Astrocyte (in vitro differentiated cells and primary cell): ENCODE data around the gene PDF. TPM values are rescaled to one million over a fixed set of nuclear protein-coding genes. Genes with fewer than 3 reads are reported as not detected.
"Not testable (repeated sequence)": the region's sequence is repeated elsewhere in the genome, so short reads cannot be mapped to it uniquely, and the experiment has no call there.

Source experiments
- DNase-seq: peaks from one replicate; pipeline ENCODE4 v3.0.0-alpha.2; 2010; ENCODE audit warnings: low read depth
- FAIRE-seq: peaks from 2 replicates; lab custom pipeline; 2011; peaks lifted over from hg19 to GRCh38; lab: Jason Lieb, UNC
- H2AFZ ChIP-seq: 2 replicates; pipeline ENCODE4 v1.6.0; 2012; ENCODE audit warnings: low read depth, low read length, inconsistent platforms
- H3K27ac ChIP-seq: 2 replicates; pipeline ENCODE4 v1.5.1; 2011; ENCODE audit warnings: low read depth, low read length, inconsistent platforms
- H3K27me3 ChIP-seq: 2 replicates; pipeline ENCODE4 v1.6.0; 2011; ENCODE audit warnings: low read length, inconsistent platforms; ENCODE audit not compliant: insufficient read depth
- H3K36me3 ChIP-seq: 2 replicates; pipeline ENCODE4 v1.5.1; 2011; ENCODE audit warnings: low read length, inconsistent platforms; ENCODE audit not compliant: insufficient read depth
- H3K4me1 ChIP-seq: 2 replicates; pipeline ENCODE4 v1.5.1; 2011; ENCODE audit warnings: low read length, inconsistent platforms; ENCODE audit not compliant: insufficient read depth
- H3K4me2 ChIP-seq: 2 replicates; pipeline ENCODE4 v1.6.0; 2012; ENCODE audit warnings: low read length, inconsistent platforms
- H3K4me3 ChIP-seq: 2 replicates; pipeline ENCODE4 v1.5.1; 2011; ENCODE audit warnings: low read depth, mild to moderate bottlenecking, low read length, inconsistent platforms; ENCODE audit not compliant: insufficient read depth
- H3K79me2 ChIP-seq: 2 replicates; pipeline ENCODE4 v1.6.0; 2012; ENCODE audit warnings: mild to moderate bottlenecking, low read length, inconsistent platforms; ENCODE audit not compliant: insufficient read depth
- H3K9ac ChIP-seq: 2 replicates; pipeline ENCODE4 v1.6.0; 2012; ENCODE audit warnings: mild to moderate bottlenecking, low read length, inconsistent platforms
- H3K9me3 ChIP-seq: 2 replicates; pipeline ENCODE4 v1.5.1; 2012; ENCODE audit warnings: low read depth, mild to moderate bottlenecking, low read length, inconsistent platforms; ENCODE audit not compliant: insufficient read depth
- H4K20me1 ChIP-seq: 2 replicates; pipeline ENCODE4 v1.6.0; 2012; ENCODE audit warnings: low read length, inconsistent platforms; ENCODE audit not compliant: insufficient read depth
- H3K27ac Mint-ChIP-seq: one replicate; pipeline ENCODE4 v1.8.0; 2021; ENCODE audit warnings: mild to moderate bottlenecking, mixed read lengths; ENCODE audit not compliant: unreplicated experiment
- H3K27me3 Mint-ChIP-seq: one replicate; pipeline ENCODE4 v1.8.0; 2021; ENCODE audit warnings: low read depth, mixed read lengths; ENCODE audit not compliant: unreplicated experiment
- H3K36me3 Mint-ChIP-seq: one replicate; pipeline ENCODE4 v1.8.0; 2021; ENCODE audit warnings: low read depth, mixed read lengths; ENCODE audit not compliant: unreplicated experiment
- H3K4me1 Mint-ChIP-seq: one replicate; pipeline ENCODE4 v1.8.0; 2021; ENCODE audit warnings: low read depth, mixed read lengths; ENCODE audit not compliant: unreplicated experiment
- H3K4me3 Mint-ChIP-seq: one replicate; pipeline ENCODE4 v1.8.0; 2021; ENCODE audit warnings: mild to moderate bottlenecking, moderate library complexity, mixed read lengths; ENCODE audit not compliant: unreplicated experiment
- H3K9me3 Mint-ChIP-seq: one replicate; pipeline ENCODE4 v1.8.0; 2021; ENCODE audit warnings: mild to moderate bottlenecking, mixed read lengths; ENCODE audit not compliant: unreplicated experiment
- EZH2 ChIP-seq: IDR thresholded peaks from 2 replicates; pipeline ENCODE4 v1.6.1; 2012; ENCODE audit warnings: mild to moderate bottlenecking, low read length, inconsistent platforms; ENCODE audit not compliant: insufficient read depth
- total RNA-seq: library from RNA; stranded (reverse); gene quantifications from 2 replicates; pipeline ENCODE4 v1.2.1, GENCODE V29; 2021
- TF ChIP-seq, protein P1 (sequence below): IDR thresholded peaks from 2 replicates; pipeline ENCODE4 v1.5.1; 2011; ENCODE audit warnings: low read depth, mild to moderate bottlenecking, inconsistent platforms, low read length, moderate library complexity; ENCODE audit not compliant: insufficient read depth

The PDF gene
- total RNA-seq, 1 donor from 2014 or later = 14.9 TPM

DNA sequence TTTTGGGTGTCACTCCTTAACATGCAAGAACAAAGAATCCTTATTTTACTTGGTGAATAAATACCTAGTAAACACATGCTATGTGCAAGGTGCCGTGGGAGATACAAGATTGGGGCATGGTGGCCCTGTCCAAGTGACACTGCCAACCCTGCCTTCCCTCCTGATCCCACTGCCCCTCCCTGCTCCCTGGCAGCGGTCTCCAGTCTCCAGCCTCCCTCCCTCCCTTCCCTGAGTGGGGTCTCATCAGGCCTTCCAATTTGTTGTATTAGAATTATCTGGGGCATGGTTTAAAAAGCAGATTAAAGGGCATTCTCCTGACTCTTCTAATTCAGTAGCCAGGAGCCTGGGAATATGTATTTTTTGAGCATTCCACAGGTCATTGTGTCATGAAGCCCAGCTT, 33.7 kb upstream of the PDF start:
- H3K9me3 Mint-ChIP-seq = no peaks in the 10 kb centered on the region
- no peak overlapping the region for H3K27ac Mint-ChIP-seq

DNA sequence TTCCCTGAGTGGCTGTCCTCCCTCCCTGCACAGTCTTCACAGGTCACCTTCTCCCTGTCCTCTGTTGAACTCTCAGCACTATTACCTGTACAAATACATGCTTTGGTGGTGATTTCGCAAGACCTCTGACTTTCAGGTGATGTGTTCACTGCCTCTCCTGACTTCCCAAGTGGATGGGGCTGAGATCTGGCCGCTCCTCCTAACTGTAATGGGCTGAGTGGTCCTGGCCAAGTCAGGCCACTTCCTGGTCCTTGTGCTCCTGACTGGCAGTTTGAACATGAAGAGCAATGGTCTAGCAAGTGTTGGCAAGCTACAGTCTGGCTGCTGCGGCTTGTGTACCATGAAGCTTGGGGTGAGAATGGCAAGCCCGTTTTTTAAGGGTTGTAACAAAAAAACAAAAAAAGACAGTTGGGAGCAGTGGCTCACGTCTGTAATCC, 32.9 kb upstream of the PDF start:
- no peaks in the 10 kb centered on the region for H3K27me3 Mint-ChIP-seq
- Histone ChIP-seq H3K27me3 (no peaks in the 10 kb centered on the region), H3K4me1 (no peaks in the 10 kb centered on the region), H3K79me2 (peaks cover 4% of the 10 kb centered on the region), H3K9ac (no peak overlapping the region), H3K4me2 (no peak overlapping the region), H3K36me3 (peaks cover 36% of the 10 kb centered on the region), H3K27ac (no peak overlapping the region), H2AFZ (no peak overlapping the region), H4K20me1 (peaks cover 21% of the 10 kb centered on the region), H3K9me3 (no peaks in the 10 kb centered on the region), H3K4me3 (no peak overlapping the region)
- no peak for DNase-seq
- FAIRE-seq = no peak
- peaks cover 19% of the 10 kb centered on the region for H3K36me3 Mint-ChIP-seq
- TF ChIP-seq, protein P1, sequence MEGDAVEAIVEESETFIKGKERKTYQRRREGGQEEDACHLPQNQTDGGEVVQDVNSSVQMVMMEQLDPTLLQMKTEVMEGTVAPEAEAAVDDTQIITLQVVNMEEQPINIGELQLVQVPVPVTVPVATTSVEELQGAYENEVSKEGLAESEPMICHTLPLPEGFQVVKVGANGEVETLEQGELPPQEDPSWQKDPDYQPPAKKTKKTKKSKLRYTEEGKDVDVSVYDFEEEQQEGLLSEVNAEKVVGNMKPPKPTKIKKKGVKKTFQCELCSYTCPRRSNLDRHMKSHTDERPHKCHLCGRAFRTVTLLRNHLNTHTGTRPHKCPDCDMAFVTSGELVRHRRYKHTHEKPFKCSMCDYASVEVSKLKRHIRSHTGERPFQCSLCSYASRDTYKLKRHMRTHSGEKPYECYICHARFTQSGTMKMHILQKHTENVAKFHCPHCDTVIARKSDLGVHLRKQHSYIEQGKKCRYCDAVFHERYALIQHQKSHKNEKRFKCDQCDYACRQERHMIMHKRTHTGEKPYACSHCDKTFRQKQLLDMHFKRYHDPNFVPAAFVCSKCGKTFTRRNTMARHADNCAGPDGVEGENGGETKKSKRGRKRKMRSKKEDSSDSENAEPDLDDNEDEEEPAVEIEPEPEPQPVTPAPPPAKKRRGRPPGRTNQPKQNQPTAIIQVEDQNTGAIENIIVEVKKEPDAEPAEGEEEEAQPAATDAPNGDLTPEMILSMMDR = no peak
- TF ChIP-seq EZH2 = no peak
- H3K4me1 Mint-ChIP-seq = peaks cover 4% of the 10 kb centered on the region
- no peak overlapping the region for H3K27ac Mint-ChIP-seq
- H3K9me3 Mint-ChIP-seq = no peaks in the 10 kb centered on the region
- H3K4me3 Mint-ChIP-seq = no peak overlapping the region

More for the DNA sequence above, 33.7 kb upstream of the PDF start:
- peaks cover 39% of the 10 kb centered on the region for H3K36me3 ChIP-seq
- H3K4me2 ChIP-seq = no peak overlapping the region
- no peak overlapping the region for H3K9ac ChIP-seq
- Mint-ChIP-seq H3K4me1 (peaks cover 4% of the 10 kb centered on the region), H3K36me3 (peaks cover 19% of the 10 kb centered on the region), H3K27me3 (no peaks in the 10 kb centered on the region), H3K4me3 (no peak overlapping the region)
- H3K79me2 ChIP-seq = peaks cover 4% of the 10 kb centered on the region
- no peak for FAIRE-seq
- H3K4me3 ChIP-seq = no peak overlapping the region
- peaks cover 23% of the 10 kb centered on the region for H4K20me1 ChIP-seq
- no peaks in the 10 kb centered on the region for H3K9me3 ChIP-seq
- no peaks in the 10 kb centered on the region for H3K27me3 ChIP-seq
- TF ChIP-seq, protein P1 = no peak
- TF ChIP-seq EZH2 = no peak
- DNase-seq = no peak
- no peaks in the 10 kb centered on the region for H3K4me1 ChIP-seq
- H3K27ac ChIP-seq = no peak overlapping the region
- H2AFZ ChIP-seq = no peak overlapping the region

DNA sequence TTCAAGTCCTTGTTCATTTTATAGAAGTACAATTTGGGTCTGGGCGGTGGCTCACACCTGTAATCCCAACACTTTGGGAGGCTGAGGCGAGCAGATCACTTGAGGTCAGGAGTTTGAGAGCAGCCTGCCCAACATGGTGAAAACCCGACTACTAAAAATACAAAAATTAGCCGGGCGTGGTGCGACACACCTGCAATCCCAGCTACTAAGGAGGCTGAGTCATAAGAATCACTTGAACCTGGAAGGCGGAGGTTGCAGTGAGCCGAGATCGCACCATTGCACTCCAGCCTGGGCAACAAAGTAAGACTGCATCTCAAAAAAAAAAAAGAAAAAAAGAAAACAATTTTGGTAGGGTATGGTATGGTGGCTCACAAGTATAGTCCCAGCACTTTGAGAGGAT, 29.7 kb upstream of the PDF start:
- H4K20me1 ChIP-seq = peaks cover 12% of the 10 kb centered on the region
- H3K36me3 ChIP-seq = peaks cover 16% of the 10 kb centered on the region
- H3K36me3 Mint-ChIP-seq = peaks cover 17% of the 10 kb centered on the region
- not testable (repeated sequence) for H3K4me3 ChIP-seq, H3K27ac Mint-ChIP-seq, H3K9me3 ChIP-seq, H3K4me1 Mint-ChIP-seq, FAIRE-seq, DNase-seq, H3K4me1 ChIP-seq, H3K27me3 ChIP-seq, H3K79me2 ChIP-seq, H3K27ac ChIP-seq, H2AFZ ChIP-seq, H3K4me3 Mint-ChIP-seq, H3K9ac ChIP-seq, H3K27me3 Mint-ChIP-seq, H3K4me2 ChIP-seq, H3K9me3 Mint-ChIP-seq
